CD4-positive, alpha-beta T cell treated with Interleukin-4 for 4 hours (primary cell): ENCODE results near the gene IRF2.
A peak's percentile ranks its signal among the peaks of the same experiment; 100 is the strongest.
"Not testable (repeated sequence)": the region's sequence is repeated elsewhere in the genome, so short reads cannot be mapped to it uniquely, and the experiment has no call there.

Source experiments
- DNase-seq: peaks from one replicate; pipeline ENCODE4 v3.0.0-alpha.2; 2020

The IRF2 gene

DNA sequence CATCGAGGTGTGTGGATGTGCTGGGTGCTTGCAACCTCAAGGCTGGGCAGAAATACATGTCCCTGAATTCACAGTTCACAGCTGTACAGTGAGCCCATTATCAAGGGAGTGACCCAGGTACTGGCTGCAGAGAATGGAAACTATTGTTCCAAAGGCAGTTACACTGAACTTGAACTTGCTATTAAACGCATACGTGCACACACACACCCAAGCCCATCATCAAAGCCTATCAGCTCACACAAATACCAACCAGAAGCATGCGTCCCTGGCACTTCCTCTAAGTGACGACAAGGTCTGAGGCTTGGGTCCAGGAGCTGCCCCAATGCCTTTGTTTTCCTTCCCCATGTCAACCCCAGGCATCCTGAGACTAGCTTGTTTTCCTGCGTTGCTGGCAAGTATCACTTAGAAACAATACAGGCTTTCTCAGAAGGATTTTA, 88.6 kb downstream of the IRF2 start:
- no peak for DNase-seq

DNA sequence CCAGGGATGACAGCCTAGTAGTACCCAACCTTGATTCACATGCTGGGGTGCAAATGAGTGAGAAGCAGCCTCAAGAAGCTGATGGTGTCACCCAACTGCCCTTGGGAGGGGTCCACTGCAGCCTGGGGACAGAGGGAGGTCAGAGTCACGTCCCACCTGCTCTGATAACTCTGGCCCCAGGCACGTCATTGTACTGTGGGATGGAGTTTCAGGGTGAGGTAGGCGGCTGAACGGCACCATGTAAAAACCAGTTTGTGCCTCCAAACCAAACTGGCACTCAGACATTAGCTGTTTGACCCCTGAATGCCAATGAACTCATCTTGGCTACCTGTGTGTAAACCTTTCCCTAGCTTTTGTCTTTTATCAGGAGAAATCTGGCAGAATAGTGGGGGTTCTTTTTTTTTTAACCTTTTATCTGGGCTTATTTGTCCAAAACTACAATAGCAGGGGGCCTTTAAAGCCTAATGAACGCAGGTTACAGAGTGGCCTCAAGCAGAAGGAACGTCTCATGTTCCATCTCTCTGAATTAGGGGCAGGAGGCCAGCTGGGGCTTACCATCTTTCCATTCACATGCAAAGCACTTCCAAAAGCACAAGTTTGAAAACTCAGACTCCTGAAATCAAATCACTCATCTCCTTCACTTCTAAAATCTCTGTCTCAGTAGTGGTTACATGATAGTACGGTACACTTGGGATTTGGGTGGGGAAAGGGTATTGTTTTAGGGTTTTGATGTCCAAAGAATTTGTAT, 89.4 kb downstream of the IRF2 start:
- DNase-seq: no peak

DNA sequence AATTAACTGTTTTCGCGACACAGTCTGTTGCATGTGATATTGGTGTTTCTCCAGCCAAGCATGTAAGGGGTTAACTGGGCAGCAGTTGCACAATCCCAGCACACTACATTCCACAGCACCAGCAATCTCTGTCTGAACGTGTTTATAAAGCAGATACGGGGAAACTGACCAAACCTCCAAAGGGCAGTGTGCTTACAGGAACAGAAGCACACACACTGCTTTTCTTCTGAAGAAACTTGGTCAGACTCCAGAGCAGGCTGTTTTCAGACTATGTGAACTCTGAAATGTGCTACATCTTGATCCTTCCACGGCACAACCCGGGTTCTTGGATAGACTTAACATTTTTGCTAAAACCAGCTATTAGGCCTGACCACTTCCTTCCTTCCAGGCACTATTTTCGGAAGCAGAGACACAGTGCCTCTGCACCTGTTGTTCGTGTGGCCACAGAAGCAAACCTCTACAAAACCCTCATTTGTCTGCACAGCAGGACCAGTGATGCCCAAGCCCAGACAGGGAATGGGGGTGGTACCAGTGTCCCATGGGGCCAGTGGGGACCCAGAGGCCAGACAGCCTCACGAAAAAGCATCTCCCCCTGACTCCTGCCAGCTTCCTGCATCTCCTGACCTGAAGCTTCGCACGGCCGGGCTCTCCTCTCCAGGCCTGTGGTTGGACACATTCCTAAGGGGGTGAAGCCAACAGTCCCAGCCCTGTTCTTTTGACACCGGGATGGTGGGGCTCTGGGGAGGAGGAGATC, 90.1 kb downstream of the IRF2 start:
- DNase-seq: peak; percentile 25

DNA sequence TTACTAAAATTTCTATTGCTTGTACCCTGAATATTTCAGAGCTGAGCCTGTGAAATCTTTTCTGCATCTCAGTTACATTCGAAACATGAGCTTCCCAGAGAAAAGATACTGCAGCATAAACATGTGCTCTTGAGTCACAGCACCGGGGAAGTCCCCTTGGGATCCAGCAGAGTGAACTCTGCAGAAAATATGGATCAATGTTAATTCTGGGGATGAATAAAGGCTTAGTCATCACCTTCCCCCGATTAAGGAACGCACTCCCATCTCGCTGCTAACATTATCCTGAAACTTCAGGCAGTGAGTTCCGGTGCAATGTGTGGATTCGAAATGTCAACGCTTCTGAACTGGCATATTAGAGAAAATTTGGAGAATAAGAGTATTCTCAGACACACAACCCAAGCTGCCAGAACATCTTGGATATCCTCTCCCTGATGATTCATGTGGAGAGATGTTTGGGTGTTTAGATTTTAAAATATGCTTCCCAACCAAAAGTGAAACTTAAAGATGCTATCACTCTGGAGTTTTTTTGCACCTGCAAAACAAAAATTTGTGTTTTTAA, 90.8 kb downstream of the IRF2 start:
- no peak for DNase-seq

DNA sequence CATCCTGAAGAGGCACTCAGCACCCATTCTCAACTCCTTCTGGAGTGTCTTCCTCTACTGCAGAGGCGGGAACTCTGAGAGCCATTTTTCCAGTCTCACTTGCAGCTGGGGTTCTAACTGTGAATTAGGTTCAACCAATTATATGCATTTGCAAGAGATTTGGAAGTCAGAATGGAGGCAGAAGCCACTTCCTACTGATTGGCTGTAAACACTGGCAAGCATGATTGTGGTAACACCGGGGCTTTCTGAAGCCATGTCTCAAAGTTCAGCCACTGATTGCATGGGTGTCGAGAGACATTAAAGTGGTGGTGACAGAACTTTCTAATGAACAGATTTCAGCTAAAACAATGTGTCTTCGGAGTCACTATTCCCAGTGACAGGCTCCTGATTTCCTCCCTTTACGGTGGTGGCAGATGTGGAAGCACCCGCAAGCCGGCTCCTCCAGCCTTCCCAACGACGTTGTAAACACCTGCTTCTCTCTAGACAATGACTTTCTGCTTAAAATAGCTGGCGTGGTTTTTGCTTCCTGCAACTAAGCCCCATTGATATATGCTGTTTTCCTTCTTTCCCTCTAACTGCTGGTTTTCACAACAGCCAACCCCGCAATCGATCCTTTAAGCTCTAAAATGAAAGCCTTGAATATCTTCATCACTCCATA, 92.0 kb downstream of the IRF2 start:
- no peak for DNase-seq

DNA sequence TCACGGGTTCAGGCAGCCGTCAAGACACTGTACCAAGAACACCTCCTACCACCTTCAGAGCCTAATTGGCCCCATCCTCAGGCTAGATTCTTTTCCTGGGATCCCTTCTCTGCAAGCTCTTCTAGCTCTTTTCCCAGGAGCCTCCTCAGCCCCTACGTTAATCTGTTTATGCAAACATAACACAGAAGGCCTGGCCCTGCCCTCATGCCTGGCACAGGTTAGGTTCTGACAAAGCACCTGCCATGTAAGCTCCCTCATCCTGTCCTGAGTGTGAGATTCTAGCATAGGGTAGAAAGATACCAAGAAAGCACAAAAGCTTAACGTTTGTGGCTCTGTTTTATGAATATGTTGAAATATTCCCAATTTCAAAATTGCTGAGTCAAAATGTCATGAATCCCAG, 93.6 kb downstream of the IRF2 start:
- DNase-seq: no peak

DNA sequence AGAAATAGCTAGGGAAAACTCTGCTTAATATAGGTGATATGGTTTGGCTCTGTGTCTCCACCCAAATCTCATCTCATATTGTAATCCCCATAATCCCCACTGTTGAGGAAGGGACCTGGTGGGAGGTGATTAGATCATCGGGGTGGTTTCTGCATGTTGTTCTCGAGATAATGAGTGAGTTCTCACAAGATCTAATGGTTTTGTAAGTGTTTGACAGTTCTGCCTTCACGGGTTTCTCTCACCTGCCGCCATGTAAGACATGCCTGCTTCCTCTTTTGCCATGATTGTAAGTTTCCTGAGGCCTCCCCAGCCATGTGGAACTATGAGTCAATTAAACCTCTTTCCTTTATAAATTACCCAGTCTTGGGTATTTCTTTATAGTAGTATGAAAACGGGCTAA, 94.1 kb downstream of the IRF2 start:
- DNase-seq: not testable (repeated sequence)

DNA sequence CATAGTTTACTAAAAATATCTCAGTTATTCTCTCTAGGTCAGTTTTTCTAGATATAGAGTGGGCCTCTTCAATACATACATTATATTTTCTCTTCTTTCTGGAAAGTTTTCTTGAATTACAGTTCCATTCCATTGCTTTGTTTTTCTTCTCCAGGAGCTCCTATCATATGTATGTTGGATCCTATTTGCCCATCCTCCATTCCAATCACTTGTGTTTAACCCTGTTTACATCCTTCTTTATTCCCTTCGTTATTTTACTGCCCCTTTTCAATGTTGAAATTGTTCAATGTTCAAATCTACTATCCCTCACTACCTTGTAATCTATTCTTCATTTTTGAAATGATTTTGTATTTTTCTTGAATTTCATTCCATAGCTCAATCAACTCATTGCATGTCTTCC, 97.4 kb downstream of the IRF2 start:
- DNase-seq: no peak

DNA sequence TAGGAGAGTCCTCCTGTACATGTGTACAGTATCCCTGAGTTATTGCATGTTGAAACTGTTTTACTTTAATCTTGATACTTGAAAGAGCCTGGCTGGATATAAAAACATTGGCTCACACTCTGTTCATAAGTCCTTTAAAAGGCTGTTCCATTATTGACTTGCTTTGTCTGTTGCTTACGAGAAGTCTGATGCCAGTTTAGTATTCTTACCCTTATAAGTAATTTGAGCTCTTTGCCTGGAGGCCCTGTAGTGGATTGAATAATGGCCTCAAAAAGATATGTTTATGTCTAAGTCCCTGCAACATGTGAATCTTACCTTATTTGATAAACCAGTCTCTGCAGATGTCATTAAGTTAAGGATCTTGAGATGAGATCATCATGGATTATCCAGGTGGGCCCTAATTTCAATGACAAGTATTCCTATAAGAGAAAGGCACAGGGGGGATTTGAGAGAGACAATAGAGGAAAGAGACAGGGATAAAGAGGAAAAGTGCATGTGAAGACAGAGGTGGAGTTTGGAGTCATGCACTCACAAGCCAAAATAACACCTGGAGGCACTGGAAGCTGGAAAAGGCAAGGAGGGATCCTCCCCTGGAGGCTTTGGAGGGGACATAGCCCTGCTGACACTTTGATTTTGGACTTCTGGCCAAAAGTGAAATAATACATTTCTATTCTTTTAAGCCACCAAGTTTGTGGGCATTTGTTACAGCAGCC, 98.1 kb downstream of the IRF2 start:
- no peak for DNase-seq

DNA sequence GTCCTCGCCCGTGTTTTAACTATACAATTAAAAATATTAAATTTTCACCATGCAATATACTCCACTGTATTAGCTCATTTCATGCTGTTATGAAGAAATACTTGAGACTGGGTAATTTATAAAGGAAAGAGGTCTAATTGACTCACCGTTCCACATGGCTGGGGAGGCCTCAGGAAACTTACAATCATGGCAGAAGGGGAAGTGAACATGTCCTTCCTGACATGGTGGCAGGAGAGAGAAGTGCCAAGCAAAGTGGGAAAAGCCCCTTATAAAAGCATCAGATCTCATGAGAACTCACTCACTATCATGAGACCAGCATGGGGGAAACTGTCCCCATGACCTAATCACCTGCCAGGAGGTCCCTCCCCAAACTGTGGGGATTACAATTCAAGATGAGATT, 98.7 kb downstream of the IRF2 start:
- DNase-seq: not testable (repeated sequence)

DNA sequence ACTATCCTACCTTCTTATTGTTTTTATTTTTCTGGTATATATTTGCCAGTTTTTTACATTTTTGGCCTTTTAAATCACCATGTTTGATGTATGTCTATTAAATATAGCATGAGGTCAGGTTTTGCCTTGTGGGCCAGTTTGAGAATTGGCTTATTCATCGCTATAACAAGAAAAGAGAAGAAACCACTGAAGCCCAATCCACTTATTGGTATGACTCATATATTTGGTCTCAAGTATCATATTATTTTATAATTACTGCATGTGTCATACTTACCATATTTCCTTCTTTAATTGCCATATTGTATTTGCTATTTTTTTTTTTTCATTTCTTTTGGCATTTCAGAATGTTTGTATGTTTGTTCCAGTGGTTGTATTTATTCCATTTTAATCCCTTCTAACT, 99.3 kb downstream of the IRF2 start:
- no peak for DNase-seq

DNA sequence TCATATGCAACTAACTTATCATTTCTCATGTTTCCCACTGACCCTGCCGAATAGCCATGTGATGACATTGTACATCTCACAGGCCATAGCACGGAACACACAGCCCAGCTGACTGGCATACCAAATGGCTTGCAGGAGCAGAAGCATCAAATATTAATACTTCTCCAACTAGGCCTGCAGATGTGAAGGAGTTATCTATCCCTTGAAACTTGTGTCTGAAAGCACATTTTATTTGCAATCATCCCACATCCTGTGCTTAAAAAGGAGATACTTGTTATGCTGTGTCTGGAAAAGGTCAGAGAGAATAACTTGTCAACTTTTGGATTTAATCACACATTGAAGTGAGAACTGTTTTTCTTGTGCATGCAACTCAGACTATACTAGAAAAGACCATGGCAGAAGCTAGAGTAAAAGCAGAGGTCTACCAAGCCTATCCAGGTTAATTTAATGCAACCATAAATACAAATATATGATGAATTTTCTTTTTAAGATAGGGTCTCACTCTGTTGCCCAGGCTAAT, 100.4 kb downstream of the IRF2 start:
- DNase-seq: no peak

DNA sequence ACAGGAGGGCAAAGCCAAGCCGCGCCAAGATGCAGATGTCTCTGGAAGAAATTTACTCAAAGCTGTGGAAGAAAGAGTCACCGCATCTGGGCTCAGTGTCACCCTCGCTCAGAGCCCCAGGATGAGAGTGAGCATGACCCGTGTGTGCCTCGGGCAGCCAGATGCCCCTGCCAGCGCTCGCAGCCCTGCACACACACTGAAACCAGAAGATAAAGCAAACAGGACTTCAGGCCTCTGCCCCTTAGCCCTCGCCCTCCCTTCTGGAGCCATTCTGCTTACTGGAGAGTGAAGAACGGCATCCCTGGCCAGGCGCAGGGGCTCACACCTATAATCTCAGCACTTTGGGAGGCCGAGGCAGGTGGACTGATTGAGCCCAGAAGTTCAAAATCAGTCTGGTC, 103.0 kb downstream of the IRF2 start:
- no peak for DNase-seq

DNA sequence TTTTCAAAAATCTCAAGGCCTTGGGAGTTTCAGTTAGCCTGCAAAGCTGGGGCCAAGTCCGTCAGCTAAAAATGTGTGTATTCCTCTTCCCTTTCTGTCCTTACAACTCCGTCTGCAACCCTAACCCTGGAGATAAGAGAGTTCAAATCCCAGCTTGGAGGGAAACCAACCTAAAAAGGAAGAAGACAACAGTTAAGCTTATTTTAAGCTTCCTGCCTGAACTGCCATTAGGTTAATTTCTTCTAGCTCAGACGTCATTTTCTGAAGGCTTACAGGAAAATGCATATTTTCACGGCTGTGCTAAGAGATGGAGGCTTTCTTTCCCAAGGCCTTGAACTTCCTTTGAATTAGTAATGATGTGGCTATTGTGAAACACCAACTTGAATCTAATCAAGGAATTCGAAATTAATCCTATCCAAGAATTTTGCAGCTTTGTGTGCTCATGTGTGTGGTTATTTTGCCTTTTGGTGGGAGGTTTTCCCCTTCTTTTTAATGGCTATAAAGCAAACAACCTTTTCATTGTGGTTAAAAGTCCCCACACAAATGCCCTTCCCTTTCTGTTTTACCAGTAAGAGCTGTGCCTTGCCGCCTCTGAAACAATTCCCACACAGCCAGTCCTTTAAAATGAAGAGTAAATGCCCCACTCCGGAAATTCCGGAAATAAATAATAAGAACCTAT, 103.5 kb downstream of the IRF2 start:
- no peak for DNase-seq

DNA sequence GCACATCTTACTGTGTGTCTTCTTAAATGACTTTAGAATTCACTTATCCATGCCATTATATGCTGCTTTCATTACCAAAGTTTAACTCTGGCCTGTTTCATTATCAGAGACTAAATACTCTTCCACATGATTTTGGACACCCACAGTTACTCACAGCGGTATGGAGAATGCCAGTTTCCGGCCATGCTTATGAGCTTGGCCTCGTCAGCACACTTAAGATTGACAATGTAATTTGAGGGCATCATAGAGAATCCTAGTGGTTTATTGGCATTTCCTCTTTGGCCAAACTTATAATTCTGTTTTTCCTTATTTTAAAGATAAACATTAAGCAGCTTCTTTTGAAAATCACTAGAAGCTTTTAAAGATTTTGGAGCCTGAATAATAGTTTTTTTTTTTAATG, 104.5 kb downstream of the IRF2 start:
- no peak for DNase-seq

DNA sequence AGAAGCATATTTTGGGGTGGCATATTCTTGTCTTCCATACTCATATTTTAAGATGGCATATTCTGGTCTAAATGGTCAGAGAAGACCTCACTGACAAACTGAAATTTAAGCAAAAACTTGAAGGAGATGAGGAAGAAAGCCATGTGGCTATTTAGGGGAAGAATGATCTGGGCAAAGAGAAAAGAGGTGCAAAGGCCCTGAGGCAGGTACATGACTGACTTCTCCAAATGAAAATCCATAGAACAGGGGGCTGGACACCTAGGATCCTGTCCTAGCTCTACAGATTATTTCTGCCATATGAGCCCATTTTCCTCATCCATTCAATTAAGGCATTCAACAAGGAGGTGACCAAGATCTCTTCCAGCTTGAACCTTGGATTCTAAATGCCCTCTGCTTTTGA, 105.6 kb downstream of the IRF2 start:
- DNase-seq: no peak

DNA sequence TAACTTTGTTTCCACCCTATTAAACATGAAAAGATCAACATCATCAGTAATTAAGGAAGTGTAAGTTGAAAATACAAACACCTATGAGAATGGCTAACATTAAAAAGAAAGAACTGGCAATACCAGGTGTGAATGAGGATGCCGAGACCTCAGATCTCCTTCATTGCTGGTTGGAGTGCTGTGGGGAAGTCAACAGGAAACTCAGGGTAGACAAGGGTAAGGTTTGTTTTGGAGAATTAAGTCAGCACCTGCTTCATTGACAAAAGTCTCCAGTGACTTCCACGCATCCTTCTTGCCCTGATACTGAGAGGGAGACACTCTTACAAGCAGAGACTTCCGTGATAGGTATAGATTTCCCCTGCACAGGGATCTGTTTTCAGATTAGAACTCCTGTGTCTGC, 106.1 kb downstream of the IRF2 start:
- no peak for DNase-seq

DNA sequence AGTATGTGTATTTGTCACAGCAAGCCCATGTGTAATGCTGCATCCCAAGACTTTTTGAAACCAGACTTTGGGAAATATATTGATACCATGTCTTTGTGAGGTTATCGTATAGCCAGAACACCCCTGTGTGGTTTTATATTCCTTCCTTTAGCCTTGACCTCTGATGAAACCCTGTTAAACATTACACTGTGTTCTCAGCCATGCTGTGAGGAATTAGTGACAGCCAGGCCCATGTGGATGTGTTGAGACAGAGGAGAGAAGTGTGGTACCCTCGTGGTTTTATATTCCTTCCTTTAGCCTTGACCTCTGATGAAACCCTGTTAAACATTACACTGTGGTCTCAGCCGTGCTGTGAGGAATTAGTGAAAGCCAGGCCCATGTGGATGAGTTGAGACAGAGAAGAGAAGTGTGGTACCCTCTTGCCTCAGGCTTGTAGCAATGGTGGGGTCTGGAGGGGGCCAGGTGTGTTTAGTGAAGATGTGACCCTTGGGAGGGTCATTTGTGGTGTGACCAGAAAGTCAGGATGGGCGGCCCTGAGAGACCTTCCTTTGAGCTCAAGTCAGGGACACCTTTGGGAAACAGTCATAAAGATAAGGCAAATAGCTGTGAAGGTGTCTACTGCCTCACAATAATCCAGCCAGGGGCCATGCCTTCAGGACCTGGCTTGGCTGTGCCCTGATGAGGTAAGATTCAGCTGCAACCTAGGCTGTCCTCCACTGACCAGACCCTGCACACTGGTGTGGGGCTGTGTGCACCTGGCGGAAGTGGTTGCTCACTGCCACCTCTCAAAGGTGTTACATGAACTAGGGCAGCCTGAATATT, 110.0 kb downstream of the IRF2 start:
- no peak for DNase-seq

DNA sequence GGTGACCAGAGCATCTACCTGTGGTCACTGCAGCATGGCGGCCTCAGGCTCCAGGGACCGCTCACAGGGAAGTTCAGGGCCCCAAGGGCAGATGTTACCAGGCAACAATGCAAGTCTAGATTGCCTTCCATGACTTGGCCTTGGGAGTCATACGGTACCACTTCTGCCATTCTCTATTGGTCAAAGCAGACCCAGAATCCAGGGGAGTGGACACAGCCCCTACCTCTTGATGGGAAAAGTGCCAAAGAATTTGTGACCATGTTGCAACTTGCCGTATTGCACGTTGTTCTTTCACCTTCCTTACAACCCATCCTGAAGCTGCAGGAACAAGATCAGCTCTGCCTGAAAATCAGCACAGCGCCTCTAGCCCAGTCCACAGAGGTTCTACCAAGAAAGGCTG, 111.1 kb downstream of the IRF2 start:
- no peak for DNase-seq

DNA sequence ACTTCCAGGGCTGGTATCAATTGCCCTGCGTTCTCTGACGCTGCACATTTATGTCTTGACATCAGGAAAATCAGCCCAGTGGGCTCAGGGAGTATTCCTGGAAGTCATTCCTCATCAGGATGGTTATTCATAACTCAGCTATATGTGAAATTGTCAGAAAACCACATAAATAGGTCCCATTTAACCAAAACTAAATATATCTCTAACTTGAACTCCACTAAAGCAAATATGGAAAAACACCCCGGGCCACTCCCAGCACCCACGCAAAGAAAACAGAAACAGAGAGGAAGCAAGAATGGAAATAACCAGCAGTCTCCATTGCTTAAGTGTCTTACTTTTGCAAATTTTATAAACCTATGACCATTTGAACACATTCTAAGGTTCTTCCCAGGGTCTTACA, 112.0 kb downstream of the IRF2 start:
- DNase-seq: no peak

DNA sequence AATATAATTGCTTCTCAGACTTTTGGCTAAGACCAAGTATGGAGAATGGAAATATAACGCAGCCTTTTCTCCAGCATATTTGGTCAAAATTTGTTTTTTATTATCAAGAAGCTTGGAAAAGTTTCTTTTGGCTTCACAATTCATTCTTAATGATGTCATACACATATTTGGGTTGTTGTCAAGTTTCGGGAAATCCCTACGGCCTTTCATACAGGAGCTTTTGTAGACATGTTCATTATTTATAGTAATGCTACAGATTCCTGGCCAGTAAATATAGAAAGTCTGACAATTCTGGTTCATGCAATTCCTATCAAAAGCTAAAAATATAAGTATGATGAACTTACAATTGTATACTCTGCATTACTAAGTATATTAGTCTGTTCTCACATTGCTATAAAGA, 112.9 kb downstream of the IRF2 start:
- DNase-seq: no peak
